Esophagus squamous epithelium (tissue), 4 donors: ENCODE data around the gene UBE2H.

Experiments
- POLR2A ChIP-seq, 4 donors: fragments of 450-650 bp; IDR thresholded peaks; one replicate each; pipeline ENCODE4 v1.6.1; 2017; ENCODE audit warnings: antibody characterized with exemption in 4 of 4, mild to moderate bottlenecking in 4 of 4, moderate library complexity in 3 of 4
- TF ChIP-seq, protein P1 (sequence below), 6 experiments: fragments of 450-650 bp in 4 of 6; fragments of 200-600 bp in 2 of 6; sonication (generic) in 2 of 6; IDR thresholded peaks; one replicate each; pipeline ENCODE4 v1.5.1; 2016 to 2019; ENCODE audit warnings: antibody characterized with exemption in 6 of 6, mild to moderate bottlenecking in 4 of 6, moderate library complexity in 4 of 6

DNA sequence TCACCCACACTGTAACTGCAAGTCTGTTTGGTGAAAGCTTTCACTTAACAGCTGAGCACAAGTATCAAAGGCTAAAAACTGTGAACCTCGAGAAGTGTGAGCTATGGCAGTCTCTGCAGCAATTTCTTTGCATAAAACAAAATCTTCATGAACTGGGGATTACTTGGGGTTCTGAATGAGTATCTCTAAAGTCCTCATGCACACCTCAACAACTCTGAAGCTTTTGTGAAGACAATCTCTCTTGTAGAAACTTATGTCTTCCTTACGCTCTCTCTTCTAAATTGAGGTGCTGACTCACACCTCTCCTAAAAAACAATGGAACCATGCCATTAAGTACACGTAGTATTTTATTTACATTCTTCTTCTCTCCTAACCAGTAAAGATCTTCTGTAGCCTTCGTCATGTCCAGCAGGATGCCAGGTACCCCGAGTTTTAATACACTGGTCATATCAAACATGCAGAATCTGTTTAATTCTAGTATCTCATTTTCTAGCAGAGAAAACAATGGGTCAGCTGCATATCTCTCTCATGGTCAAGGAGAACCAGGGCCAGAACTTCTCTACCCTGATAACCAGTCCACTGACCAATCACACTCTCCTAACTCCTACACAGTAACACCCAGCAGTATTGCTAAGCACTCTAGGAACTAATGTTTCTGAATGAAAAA, 76.9 kb downstream of the UBE2H start:
- TF ChIP-seq, protein P1, sequence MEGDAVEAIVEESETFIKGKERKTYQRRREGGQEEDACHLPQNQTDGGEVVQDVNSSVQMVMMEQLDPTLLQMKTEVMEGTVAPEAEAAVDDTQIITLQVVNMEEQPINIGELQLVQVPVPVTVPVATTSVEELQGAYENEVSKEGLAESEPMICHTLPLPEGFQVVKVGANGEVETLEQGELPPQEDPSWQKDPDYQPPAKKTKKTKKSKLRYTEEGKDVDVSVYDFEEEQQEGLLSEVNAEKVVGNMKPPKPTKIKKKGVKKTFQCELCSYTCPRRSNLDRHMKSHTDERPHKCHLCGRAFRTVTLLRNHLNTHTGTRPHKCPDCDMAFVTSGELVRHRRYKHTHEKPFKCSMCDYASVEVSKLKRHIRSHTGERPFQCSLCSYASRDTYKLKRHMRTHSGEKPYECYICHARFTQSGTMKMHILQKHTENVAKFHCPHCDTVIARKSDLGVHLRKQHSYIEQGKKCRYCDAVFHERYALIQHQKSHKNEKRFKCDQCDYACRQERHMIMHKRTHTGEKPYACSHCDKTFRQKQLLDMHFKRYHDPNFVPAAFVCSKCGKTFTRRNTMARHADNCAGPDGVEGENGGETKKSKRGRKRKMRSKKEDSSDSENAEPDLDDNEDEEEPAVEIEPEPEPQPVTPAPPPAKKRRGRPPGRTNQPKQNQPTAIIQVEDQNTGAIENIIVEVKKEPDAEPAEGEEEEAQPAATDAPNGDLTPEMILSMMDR (IDR thresholded peaks at IDR 0.05) = no peak
- no peak for TF ChIP-seq POLR2A (IDR thresholded peaks at IDR 0.05)
